ENCODE data around the gene ST8SIA6. TPM values are rescaled to one million over a fixed set of nuclear protein-coding genes. Genes with fewer than 3 reads are reported as not detected.

The ST8SIA6 gene
- total and polyA plus RNA-seq, 8 donors = 3.3 to 13.3 (median 8.8) TPM

GRCh38 chr10:17365402-17365801 is 89.0 kb downstream of the ST8SIA6 start:
- Histone ChIP-seq H3K36me3 (no peaks in the 10 kb centered on the region), H3K27me3 (no peaks in the 10 kb centered on the region), H3K27ac (no peak overlapping the region), H3K4me3 (no peak overlapping the region), H3K4me1 (no peaks in the 10 kb centered on the region), H3K9me3 (peaks cover 0 to 5% of the 10 kb centered on the region in 2 donors)
- ATAC-seq (no peak), DNase-seq (no peak)
- no peak for TF ChIP-seq CTCF (IDR thresholded peaks at IDR 0.05)
- intact Hi-C loops (cut with DNase I) = no loop called here

- Histone ChIP-seq H3K27me3 (no peaks in the 10 kb centered on the region), H3K27ac (no peak overlapping the region), H3K36me3 (no peaks in the 10 kb centered on the region), H3K9me3 (no peaks in the 10 kb centered on the region), H3K4me3 (no peak overlapping the region), H3K4me1 (no peaks in the 10 kb centered on the region)
- intact Hi-C loops (cut with DNase I) = no loop called here
- DNase-seq (no peak), ATAC-seq (no peak)
- TF ChIP-seq CTCF (IDR thresholded peaks at IDR 0.05) = no peak
Observed at GRCh38 chr10:17358461-17358860, 95.9 kb downstream of the ST8SIA6 start.

GRCh38 chr10:17357781-17358180 is 96.6 kb downstream of the ST8SIA6 start:
- intact Hi-C loops (cut with DNase I) = no loop called here
- Histone ChIP-seq H3K9me3 (no peaks in the 10 kb centered on the region), H3K4me3 (no peak overlapping the region), H3K4me1 (no peaks in the 10 kb centered on the region), H3K27ac (no peak overlapping the region), H3K36me3 (no peaks in the 10 kb centered on the region), H3K27me3 (no peaks in the 10 kb centered on the region)
- ATAC-seq (no peak), DNase-seq (no peak)
- TF ChIP-seq CTCF (IDR thresholded peaks at IDR 0.05) = no peak

GRCh38 chr10:17356820-17357219 is 97.6 kb downstream of the ST8SIA6 start:
- no peak for TF ChIP-seq CTCF (IDR thresholded peaks at IDR 0.05)
- ATAC-seq = no peak
- no peaks in the 10 kb centered on the region for H3K4me1 ChIP-seq
- no peaks in the 10 kb centered on the region for H3K27me3 ChIP-seq
- H3K36me3 ChIP-seq = no peaks in the 10 kb centered on the region
- no peak overlapping the region for H3K4me3 ChIP-seq
- no peak overlapping the region for H3K27ac ChIP-seq
- intact Hi-C loops (cut with DNase I) = no loop called here
- no peaks in the 10 kb centered on the region for H3K9me3 ChIP-seq
- no peak for DNase-seq

- Histone ChIP-seq H3K27ac (no peak overlapping the region), H3K4me1 (no peaks in the 10 kb centered on the region), H3K9me3 (peaks cover 0 to 4% of the 10 kb centered on the region in 2 donors), H3K4me3 (no peak overlapping the region), H3K27me3 (no peaks in the 10 kb centered on the region), H3K36me3 (no peaks in the 10 kb centered on the region)
- ATAC-seq (no peak), DNase-seq (peak in 1 of 4 donors; percentile 3)
- intact Hi-C loops (cut with DNase I) = no loop called here
- no peak for TF ChIP-seq CTCF (IDR thresholded peaks at IDR 0.05)
Observed at GRCh38 chr10:17354781-17355180, 99.6 kb downstream of the ST8SIA6 start.

All from left lung (tissue), 10 donors.